Smooth muscle cell of the coronary artery (primary cell): ENCODE data around the gene MAP3K1. TPM values are rescaled to one million over a fixed set of nuclear protein-coding genes. Genes with fewer than 3 reads are reported as not detected.

Experiments
- total RNA-seq: library from RNA; depleted of rRNA; stranded (reverse); fragments of >200 nt; gene quantifications from 2 replicates; pipeline ENCODE4 v1.2.3, GENCODE V29; 2014; ENCODE audit warnings: low replicate concordance

Gene MAP3K1
- 4.3 and 7.8 TPM in 2 replicates for total RNA-seq

DNA sequence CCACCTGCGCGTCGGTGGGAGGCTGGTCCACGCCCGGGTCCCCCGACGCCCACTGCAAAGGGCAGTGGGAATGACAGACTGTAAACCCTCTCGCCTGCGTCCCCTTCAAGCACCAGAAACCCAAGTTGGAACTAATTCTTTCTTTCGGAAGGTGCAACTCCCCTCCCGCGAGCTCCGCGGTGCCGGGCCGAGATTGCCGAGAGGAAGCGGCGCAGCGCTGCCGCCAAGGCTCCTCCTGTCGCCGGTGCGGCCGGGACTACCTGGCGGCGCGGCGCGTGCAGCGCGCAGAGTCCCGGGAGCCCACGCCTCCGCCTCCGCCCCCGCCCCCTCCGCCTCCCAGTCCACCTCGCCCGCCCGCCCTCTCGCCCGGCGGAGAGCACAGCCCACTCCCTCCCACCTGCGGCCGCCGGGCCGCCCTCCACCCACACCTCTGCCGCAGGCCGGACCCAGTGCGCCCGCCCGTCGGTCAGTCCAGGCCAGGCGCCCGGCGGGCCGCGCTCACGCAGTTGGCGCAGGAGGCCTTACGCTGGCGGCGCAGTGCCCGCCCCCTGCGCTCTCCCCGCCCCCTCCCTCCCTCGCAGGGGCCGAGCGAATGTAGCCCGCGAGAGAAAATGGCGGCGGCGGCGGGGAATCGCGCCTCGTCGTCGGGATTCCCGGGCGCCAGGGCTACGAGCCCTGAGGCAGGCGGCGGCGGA, at the start of gene MAP3K1:
TSS of gene MAP3K1 (plus strand) at position 587 of the 695 bp plus-strand sequence. CDS start at position 612, 25 bp downstream.

DNA sequence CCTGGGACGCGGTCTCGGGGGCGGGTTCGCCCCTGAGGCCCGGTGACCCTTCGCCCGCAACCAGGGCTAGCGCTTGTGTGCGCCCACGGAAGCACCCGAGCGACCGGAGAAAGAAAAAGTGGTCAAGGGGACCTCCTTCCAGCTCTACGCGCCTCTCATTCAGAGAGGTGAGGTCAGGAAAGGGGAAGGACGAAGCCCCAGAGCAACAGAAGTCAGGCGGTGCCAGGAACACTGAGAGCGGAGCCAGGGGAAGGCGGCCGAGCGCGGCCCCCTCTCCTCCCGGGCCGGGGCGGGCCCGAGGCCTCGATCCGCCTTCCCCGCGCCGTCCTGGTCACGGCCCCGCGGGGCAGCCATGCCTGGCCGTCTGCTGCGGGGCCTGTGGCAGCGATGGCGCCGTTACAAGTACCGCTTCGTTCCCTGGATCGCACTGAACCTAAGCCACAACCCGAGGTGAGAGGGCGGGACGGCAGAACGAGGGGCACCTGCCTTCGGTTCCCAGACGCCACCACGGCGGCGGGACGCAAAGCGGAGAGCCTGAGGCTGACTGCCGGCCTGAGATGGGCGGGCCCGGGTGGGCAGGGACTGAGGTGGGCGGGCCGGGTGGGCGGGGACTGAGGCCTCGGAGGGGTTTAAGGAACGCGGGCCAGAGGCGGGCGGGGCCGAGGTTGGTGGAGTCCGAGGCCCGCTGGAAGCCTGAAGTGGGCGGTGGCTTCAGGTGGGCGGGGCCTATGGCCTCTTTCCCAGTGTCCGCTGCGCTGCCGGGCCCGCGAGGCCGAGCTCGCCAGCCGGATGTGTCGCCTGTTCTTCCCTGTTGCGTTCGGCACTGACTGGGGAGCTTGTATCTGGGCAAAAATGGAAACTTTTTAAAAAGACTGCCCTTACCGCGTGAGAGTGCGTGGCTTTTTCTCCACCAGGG, 94.2 kb downstream of the MAP3K1 start, which contains the start of gene SETD9:
TSS of gene SETD9 (plus strand) at position 303 of the 916 bp plus-strand sequence. CDS start at position 353, 50 bp downstream.

Other genes starting within 250 kb of the MAP3K1 start
- 4.1 and 4.6 TPM in 2 replicates for gene SETD9, start 94.0 kb downstream of the MAP3K1 start, total RNA-seq
- gene MIER3, start 136.6 kb downstream of the MAP3K1 start, total RNA-seq = 12.4 and 16.7 TPM in 2 replicates